Measurements from ENCODE around the gene PTPRN2.

DNA sequence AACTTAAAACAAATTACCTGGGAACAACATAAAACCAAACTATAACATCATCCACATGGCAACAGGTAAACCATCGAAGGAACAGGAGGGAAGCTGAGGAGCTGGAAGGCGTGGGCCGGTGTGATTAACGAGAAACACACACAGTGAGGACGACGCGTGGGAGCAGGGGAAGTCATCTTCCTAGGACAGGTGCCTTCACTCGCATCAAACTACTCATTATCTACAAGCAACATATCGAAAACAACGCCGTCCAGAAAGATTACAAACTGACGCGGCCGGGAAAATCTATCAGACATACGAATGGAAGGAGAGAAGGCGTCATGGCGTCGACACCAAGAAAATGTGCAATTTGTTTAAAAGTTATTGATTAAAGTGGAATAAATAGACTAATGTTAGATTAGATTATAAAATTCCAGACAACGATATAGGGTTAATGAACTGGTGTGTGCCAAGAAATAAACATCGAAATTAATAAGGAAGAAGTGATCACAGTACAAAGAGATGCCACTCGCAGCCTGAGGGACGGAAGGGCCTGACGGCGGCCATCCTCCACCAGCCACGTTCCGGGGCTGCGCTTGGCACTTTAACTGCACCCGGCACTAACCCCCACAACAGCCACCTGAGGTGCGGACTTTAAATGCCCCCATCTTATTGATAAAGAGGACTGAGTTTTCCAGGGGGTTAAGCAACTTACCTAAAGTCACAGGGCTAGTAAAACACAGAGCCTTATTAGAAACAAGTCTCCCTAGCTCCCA is 669.1 kb downstream of the PTPRN2 start:
- TF ChIP-seq, protein P1, sequence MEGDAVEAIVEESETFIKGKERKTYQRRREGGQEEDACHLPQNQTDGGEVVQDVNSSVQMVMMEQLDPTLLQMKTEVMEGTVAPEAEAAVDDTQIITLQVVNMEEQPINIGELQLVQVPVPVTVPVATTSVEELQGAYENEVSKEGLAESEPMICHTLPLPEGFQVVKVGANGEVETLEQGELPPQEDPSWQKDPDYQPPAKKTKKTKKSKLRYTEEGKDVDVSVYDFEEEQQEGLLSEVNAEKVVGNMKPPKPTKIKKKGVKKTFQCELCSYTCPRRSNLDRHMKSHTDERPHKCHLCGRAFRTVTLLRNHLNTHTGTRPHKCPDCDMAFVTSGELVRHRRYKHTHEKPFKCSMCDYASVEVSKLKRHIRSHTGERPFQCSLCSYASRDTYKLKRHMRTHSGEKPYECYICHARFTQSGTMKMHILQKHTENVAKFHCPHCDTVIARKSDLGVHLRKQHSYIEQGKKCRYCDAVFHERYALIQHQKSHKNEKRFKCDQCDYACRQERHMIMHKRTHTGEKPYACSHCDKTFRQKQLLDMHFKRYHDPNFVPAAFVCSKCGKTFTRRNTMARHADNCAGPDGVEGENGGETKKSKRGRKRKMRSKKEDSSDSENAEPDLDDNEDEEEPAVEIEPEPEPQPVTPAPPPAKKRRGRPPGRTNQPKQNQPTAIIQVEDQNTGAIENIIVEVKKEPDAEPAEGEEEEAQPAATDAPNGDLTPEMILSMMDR (IDR thresholded peaks at IDR 0.05), result no peak
- no peak for TF ChIP-seq POLR2A (IDR thresholded peaks at IDR 0.05)
